ENCODE measurements around the gene HHATL.
A peak's percentile ranks its signal among the peaks of the same experiment; 100 is the strongest.

GRCh38 chr3:42653560-42654330 is 48.9 kb downstream of the HHATL start, which contains the start of gene ZBTB47:
- peak; percentile 59 for TF ChIP-seq NFIC (IDR thresholded peaks at IDR 0.05)
- TF ChIP-seq RAD21 (IDR thresholded peaks at IDR 0.05; ENCODE audit: low read depth) = no peak
- TF ChIP-seq TAF1 (IDR thresholded peaks at IDR 0.05; ENCODE audit: low read depth) = no peak; the same call in none of the 2 replicates

All from Ishikawa (cell line).